HG03196 (cell line): Measurements from ENCODE around the gene EYA2.
"Not testable (repeated sequence)": the region's sequence is repeated elsewhere in the genome, so short reads cannot be mapped to it uniquely, and the experiment has no call there.

Source experiments
- ATAC-seq: cut with Tn5 transposase; IDR thresholded peaks from one replicate; pipeline ENCODE4 v1.9.1; 2021; ENCODE audit not compliant: unreplicated experiment

The EYA2 gene

DNA sequence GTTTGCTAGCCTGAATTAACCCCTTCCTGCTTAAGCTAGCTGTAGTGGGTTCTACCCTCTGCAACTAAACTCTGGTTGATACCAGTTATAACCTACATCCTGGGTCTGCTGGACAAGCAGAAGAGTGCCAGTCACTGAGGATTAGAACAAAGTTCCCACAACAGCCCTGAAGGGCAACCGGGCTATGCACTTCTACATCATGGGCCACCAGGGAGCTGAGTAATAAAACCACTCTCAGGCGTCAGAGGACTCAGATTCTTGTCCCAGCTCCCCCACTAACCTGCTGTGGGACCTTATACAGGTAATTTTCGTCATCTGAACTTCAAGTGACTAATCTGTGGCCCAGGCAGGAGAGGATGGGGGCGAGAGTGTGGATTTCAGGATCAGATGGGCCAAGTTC is 56.8 kb downstream of the EYA2 start:
- ATAC-seq = no peak

GRCh38 chr20:46951840-46952497 is 57.3 kb downstream of the EYA2 start:
- no peak for ATAC-seq

DNA sequence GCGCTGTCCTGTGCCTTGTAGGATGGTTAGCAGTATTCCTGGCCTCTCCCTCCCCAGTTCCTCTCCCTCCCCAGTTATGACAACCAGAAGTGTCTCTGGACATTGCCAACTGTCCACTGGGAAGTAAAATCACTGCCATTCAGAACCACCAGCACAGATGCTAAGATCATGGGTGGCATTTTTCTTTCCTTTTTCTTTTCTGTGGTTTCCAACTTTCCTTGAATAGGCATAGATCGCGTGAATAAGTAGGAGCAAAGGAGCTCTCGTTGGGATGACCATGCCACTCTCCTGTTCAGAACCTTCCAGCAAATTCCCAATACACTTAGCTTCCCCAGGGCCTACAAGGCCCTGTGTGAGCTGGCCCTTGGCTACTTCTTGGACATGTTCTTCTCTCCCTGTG is 59.0 kb downstream of the EYA2 start:
- ATAC-seq = no peak

- ATAC-seq = no peak
Observed at GRCh38 chr20:46954490-46955038, 59.9 kb downstream of the EYA2 start.

GRCh38 chr20:46955601-46956556 is 61.2 kb downstream of the EYA2 start:
- no peak for ATAC-seq

DNA sequence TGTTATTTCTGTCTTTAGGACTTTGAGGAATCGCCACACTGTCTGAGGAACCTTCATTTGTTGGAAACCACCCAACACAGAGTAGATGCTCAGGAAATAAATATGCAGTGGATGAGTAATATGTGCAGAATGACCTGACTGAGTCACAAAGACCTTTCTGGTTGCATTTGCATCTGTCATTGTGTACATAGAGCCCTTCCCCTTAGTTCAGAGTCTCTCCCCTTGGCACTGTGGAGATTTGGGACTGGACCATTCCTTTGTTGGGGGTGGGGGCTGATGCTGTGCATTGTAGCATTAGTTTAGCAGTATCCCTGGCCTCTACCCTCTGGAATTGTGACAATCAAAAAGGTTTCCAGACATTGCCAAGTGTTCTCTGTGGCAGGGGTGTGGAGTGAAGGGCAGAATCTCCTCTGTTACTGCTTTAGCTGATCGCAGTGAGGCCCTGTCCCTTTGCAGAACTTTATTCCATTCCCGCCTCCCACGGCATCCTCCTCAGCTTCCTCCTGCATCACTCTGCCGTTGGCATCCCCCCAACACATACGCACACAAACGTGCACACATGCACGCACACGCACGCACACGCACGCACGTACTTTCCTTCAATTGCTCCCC is 64.5 kb downstream of the EYA2 start:
- no peak for ATAC-seq

GRCh38 chr20:46959821-46960220 is 65.2 kb downstream of the EYA2 start:
- no peak for ATAC-seq

DNA sequence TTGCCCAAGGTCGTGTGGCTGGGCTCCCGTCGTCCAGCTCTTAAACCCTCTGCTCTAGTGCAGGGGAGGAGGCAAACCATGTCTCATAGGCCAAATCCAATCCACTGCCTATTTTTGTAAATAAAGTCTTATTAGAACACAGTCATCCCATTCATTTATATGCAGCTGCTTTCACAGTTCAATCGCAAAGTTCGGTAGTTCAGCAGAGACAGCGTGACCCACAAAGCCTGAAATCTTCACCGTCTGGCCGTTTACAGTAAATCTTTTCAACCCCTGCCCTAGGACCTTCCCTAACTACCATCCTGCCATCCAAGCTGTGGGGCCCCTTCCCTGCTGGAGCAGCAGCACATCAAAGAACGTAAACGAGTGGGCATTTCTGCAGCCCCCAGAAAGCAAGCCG is 65.9 kb downstream of the EYA2 start:
- ATAC-seq = no peak

DNA sequence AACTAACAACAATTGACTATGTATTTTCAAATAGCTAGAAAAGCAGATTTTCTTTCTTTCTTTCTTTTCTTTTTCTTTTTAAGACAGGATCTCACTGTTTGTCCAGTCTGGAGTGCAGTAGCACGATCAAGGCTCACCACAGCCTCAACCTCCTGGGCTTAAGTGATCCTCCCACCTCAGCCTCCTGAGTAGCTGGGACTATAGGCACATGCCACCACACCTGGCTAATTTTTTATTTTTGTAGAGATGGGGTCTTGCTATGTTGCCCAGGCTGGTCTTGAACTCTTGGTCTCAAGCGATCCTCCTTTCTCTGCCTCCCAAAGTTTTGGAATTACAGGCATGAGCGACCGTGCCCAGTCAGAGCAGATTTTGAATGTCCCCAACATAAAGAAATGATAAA is 67.3 kb downstream of the EYA2 start:
- not testable (repeated sequence) for ATAC-seq

- no peak for ATAC-seq
Observed at GRCh38 chr20:46962452-46963195, 68.0 kb downstream of the EYA2 start.

DNA sequence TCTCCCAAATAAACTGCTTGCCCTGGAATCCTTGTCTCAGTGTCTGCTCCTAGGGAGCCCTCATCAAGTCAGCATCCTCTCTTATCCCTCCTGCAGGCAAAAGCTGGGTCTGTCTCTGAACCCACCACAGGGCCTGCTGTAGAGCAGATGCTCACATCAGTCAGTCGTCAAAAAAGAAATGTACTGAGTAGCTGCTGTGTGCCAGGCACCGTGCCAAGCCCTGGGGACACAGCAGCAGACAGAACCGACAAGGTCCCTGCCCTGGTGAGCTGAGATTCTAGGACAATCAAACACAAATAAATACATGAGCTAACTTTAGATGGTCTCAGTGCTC is 68.5 kb downstream of the EYA2 start:
- no peak for ATAC-seq

DNA sequence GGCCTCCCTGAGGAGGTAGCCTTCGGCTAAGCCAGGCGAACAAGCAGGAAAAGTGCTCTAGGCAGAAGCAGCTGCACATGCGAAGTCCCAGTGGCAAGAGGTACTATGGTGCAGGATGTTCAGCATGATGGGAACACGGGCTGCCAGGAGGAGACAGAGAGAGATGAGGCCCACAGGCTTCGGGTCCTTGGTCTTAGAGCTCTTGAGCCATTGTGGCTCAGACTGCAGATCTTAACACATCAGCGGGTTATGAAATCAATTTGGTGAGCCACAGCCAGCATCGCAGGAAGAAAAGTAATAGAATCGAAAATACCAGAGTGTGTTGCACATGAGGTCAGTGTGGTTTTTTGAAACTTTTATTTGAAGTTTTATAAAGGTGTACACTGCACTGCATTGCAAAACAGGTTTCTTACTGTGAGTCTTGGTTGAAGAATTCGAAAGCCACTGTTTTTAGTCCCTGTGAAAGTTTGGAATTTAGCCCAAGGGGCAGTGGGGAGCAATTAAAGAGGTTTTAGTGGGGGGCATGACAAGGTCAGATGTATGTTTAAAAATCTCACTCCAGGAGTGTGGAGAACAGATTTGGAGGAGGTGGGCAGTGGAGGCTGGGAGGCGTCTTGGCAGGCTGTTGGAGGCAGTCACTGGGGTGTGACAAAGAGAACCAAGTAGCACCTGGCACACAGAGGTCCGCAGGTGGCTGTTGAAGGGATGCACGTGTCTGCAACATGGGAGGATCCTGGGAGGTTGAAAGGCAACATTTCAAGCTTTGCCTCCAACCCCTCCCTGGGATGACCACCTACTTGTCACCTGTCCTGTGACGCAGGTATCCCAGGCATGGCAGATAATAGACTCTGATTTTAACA is 69.3 kb downstream of the EYA2 start:
- no peak for ATAC-seq

DNA sequence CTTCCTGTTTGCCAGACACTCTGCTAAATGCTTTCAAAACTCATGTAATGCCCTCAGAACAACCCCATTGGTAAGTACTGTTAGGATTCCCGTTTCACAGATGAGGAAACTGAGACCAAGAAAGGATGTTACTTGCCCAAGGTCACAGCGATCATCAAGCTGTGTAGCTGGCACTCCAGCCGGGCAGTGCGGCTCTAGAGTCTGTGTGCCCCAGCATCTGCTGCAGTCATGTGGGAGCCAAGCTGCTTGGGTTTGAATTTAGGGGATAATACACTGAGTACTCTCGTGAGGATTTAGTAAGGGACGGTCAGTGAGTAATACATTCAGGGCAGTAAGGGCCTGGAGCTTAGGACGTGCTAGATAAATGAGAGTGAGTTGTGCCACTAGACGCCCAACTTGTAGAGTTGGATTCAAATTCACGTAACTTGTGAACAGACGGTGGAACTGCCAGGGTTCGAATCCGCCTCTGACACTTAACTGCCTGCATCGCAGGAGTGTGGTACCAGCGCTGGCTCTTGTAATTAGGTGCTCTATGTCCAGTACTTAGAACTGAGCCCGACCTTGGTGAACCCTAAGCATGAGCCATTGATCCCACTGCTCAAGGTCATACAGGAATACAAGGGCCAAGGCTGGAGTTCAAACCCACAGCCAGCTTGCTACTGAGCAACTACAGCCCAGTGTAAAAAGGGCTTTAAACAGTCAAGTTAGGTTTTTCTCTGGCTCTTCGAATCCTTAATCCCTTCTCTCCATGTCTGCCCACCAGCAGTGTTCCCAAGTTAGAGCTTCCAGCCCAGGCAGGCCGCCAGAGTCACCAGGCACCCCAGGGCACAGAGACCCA is 70.2 kb downstream of the EYA2 start:
- ATAC-seq = no peak

DNA sequence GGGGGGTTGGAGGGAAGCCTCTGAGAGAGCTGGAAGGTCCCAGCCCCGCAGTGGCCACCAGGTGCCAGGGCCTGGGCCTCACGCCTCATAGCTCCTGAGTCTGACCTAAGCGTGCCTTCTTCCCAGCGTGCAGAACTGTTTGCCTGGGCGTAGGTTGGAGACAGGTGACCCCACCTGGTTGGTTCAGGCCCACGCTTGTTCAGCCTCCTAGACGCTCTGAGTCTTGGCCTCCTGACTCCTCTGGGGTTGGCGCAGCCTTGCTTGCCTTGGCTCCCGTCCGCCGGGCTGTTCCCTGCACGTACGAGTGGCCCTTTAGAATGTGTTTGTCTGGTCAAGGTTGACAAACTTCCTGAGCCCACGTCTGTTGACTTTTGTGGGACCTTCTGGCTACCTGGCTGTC is 70.8 kb downstream of the EYA2 start:
- no peak for ATAC-seq

DNA sequence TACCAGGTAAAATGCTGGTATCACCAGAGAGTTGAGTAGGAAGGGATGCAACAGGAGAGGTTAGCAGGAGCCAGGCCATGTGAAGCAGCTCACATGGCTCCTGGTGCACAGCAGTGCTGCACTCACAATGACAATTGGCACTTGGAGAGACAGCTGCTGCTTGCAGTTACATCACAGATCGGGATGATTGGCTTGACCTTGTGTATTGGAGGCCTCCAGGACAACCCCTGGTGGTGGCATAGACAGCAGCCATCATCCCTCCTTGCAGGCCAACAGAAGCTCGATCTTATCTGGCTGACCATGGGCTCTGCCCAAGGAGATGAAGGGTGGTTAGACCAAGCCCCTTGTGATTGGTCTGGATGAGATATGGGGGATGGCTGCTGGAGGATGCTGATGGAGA is 73.0 kb downstream of the EYA2 start:
- no peak for ATAC-seq

DNA sequence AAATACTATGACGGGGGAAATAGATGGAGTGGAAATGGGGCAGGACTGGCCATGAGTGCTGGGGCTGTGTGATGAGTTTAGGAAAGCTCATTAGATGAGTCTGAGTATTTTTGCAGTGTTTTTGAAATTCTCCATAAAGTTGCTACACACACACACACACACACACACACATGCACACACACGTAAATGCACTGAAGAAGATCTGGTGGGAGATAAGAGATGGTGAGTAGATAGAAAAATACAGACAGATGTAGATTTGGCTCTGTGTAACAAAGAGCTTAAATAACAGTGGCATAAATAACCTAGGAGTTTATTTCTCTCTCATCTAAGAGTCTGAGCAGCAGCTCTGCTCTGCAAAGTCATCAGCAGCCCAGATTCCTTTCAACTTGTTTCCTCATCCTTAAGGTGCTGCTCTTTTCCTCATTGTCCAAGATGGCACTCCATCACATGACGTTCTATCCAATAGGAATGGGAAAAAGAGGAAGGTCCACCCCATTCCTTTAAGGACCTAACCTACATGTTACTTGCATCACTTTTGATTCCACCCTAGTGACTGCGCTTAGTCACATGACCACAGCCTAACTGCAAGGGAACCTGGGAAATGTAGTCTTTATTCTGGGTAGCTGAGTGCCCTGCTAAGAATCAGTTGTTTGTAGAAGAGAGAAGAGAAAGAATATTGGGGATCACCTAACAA is 76.4 kb downstream of the EYA2 start:
- ATAC-seq = no peak

- ATAC-seq = no peak
Observed at GRCh38 chr20:46973766-46974165, 79.1 kb downstream of the EYA2 start.

GRCh38 chr20:46974669-46975434 is 80.2 kb downstream of the EYA2 start:
- no peak for ATAC-seq
